Germinal center (tissue), 1 donor: ENCODE data around the gene PDE4B.

Experiments
- DNase-seq: peaks from one replicate; pipeline ENCODE4 v3.0.0; 2012; ENCODE audit warnings: mixed read lengths, low spot score

Gene PDE4B

DNA sequence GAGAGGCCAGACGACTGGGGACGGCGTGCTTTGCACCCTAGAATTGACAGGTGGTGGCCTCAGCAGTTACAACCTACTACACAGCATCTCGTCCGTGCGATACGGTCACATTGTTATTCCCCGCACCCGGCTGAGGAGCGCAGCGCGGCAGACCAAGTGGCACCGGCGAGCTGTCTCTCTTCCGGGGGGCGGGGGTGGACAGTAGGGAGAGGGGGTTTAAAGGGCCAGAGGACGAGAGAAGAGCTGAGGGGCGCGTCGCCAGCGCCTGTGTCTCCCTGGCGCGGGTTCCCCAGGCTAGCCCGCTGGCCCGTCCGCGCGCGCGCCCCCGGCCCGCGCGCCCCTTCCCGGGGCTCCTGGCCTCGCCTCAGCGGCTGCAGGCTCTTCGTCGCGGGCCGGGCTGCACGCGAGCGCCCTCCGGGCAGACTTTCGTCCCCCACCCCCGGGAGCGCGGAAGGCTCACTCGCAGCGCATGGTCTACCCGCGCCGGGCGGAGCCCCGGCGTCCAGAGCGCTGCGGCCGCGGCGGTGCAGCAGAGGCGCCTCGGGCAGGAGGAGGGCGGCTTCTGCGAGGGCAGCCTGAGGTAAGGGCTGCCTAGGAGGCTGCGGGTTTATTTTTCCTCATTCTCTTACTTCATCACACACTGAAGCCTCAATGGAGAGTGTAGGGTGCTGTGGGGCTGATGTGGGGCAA is at the start of gene PDE4B:
Gene PDE4B, plus strand, starts transcription at position 227 of the 690 bp plus-strand sequence.
- DNase-seq = no peak

DNA sequence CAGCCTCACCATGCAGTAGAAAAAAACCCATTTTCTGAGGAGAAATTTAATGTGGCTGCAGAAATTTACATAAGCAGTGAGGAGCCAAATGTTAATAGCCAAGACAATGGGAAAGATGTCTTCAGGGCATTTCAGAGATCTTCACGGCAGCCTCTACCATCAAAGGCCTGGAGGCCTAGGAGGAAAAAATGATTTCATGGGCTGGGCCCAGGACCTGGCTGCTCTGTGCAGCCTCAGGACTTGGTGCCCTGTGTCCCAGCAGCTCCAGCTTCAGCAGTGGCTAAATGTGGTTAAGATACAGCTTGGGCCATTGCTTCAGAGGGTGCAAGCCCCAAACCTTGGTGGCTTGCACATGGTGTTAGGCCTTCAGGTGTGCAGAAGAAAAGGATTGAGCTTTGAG is 48.0 kb upstream of the PDE4B start:
- no peak for DNase-seq

DNA sequence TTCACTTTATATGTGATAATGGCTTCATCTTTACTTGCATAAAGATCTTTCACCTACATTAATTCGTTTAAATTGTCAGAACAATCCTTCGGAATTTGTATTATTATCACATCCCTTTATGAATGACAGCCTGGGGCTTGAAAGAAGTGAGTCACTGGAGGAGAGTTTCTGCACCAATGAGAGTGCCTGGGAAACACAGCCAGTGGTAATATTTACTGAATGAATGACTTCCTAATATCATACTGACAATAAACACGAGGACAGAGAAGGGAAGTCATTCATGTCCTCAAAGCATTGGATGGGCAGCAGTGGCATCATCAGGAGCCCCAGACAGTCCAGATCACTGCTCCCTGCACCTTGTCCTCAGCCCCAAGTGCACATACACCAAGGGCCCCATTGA is 40.7 kb upstream of the PDE4B start:
- no peak for DNase-seq

DNA sequence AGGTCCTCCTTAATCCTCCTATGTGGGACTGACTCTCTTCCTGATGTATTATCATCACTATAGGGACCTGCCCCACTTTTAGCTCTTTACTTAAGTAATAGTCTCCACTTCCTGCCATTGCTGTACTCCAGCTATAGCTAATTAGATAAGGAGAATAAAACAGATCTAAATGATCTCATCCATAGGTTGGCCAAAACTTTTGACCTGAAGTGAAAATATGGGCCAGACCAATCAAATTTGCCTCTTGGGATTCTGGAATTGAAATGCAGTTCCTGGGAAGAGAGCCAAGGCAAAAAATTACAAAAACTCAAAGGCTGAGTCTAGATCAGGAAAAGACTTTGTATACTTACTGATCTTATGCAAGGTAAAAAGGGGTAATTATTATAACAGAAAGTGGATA is 36.1 kb upstream of the PDE4B start:
- DNase-seq = no peak

DNA sequence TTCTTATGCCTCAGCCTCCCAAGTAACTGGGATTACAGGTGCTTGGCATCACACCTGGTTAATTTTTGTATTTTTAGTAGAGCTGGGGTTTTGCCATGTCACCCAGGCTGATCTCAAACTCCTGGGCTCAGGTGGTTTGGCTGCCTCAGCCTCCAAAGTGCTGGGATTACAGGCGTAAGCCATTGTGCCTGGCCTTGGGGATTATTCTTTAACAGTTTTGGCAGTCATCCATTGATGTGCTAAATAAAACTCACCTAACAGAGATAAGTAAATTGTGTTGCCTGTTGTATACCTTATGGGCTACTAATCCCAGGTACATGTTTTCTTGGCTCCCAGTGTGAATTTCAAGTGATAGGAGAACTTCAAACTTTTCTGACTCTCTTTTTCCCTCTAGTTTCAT is 35.2 kb upstream of the PDE4B start:
- no peak for DNase-seq

DNA sequence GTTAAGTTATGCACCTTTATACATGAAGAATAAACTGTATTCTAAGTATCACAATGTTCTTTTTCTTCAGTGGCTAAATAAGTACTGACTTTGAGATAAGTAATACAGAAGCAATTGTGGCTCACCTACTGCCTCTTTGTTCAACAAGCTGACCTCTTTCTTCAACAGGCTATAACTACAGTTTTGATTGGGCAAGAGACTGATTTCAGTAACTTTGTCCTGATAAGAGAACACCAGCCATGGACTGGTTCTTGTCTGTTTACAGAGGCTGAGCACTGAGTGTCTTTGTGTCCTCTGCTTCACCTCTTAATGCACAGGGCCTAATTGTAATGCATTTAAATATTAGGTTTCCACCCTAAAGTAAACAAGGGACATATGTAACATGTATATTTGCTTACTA is 34.6 kb upstream of the PDE4B start:
- no peak for DNase-seq

DNA sequence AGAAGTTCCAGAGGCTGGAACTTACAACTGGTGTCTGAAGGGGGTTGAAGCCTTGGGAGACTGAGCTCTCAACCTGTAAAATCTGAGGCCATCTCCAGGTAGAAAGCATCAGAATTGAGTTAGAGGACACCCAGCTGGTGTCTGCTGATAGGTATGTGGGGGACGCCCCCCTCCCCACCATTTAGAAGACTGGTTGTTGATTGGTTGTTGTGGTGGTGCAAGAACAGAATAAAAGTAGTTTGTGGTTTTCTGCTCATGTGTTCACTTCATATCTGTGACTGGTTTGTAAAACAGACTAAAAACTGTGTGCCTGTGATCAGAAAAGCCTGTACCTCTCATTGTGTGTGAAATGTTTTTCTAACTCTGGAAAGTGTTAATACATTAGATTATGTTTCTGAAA is 33.2 kb upstream of the PDE4B start:
- no peak for DNase-seq

DNA sequence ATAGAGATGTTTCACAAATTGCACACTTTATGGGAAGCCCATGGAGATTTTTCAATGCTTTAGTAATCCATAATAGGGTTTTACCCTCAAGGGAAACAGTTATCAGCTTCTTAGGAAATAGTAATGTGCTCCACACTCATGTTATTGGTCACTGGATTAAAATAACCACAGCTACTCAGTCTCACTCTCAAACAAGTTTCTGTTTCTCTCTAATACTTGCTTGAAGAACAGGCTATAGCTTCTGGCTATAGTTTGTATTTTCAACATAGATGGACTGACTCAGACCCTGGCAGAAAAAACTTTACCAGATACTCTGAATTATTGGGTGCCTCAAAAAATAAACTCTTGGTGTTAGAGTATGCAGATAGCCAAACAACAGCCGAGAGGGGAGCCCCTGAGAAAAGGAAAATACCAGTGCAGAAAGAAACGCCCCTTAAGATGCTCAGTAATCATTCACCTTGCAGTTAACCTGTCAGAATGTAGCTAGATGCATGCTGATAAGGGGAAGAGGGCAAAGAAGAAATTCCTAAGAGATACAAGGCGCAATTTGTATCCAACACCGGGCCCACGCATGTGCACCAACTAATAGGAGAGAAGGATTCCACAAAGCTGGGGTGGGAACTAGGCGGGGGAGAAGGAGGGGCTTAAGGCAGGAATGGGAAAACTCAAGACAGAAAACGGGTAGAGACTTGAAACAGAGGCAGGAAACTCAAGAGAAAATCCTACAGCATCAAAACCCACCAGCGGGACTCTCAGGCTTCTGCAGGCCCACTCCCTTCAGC is 30.4 kb upstream of the PDE4B start:
- DNase-seq = no peak

DNA sequence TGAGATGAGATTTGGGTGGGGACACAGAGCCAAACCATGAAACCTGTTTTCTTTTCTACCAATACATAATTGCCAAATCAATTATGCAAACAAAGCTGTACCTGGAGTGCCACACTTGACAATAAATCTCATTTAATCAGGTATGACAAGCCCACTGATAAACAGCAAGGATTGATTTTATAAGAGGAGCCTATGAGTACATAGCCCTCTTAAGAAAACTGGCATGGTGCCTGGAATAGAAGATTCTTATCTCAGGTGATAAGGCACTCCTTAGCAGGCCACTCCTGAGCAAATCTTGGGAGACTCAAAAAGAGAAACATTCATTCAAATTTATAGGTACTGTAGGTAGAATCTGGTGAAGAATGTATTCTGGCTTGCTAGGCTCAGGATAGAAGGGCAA is 28.6 kb upstream of the PDE4B start:
- DNase-seq = no peak

DNA sequence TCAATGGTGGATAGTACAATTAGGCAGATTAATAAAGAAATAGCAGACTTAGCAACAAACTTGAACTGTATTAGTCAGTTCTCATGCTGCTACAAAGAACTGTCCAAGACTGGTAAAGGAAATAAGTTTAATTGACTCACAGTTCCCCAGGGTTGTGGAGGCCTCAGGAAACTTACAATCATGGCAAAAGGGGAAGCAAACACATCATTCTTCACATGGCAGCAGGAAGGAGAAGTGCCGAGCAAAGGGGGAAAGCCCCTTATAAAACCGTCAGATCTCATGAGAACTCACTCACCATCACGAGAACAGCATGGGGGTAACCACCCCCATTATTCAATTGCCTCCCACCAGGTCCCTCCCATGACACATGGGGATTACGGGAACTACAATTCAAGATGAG is 27.1 kb upstream of the PDE4B start:
- no peak for DNase-seq

DNA sequence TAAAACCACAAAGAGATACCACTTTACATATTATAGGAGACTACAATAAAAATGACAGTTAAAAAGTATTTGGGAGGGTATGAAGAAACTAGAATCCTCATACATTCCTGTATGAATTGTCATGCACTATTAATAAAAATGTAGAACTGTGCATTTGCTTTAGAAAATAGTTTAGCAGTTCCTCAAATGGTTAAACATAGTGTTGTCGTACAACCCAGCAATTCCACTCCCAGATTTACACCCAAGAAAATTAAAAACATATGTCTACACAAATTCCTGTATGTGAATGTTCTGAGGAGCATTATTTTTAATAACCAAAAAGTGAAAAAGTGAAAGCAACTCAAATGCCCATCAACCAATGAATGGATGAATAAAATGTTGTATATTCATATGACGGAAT is 23.1 kb upstream of the PDE4B start:
- no peak for DNase-seq

DNA sequence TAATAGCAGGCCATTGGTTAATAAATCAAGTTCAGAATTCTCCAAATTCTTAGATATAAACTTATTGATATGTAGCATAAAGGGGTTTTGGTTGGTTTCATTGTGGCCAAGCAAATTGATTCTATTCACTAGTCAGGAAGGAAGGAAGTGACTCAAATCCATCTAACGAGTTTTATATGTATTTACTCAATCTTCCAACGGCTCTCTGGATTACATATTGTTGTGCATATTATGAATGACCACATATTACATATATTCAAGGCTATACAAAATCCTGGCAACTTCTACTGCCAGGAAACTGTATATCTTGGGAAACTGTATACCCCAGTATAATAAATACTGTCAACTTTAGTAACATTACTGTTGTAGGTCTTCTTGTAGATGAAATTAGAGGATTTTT is 20.1 kb upstream of the PDE4B start:
- DNase-seq = no peak

DNA sequence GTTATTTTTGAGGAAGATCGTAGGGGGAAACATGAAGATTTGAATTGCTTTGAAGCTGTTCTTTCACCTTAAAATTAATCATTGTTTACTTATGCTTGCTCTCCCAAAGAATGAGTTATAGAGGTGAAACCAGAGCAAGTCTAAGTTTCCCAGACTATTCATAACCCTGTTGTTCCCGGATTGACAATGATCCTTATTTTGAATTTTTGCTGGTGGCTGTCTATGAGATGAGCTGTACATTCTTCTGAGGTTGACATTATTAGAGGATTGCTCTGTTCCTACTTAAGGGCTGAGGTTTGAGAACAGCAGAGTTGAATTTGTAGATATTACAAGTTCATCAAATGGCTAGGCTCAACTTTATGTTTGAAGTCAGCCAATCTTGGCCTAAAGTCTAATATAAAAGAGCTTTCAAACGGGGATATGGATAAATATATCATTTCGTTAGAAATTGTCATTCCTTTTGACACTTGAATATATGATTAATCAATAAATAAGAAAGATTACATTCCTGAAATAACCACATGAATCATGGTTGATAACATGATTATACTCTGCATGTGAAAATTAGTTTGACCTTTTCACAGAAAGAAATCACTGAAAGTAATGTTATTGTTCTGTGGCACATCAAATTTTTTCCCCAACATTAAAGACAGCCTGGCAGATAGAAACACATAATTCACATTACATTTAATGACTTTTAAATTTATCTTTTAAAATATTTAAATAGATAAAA is 19.1 kb upstream of the PDE4B start:
- no peak for DNase-seq

DNA sequence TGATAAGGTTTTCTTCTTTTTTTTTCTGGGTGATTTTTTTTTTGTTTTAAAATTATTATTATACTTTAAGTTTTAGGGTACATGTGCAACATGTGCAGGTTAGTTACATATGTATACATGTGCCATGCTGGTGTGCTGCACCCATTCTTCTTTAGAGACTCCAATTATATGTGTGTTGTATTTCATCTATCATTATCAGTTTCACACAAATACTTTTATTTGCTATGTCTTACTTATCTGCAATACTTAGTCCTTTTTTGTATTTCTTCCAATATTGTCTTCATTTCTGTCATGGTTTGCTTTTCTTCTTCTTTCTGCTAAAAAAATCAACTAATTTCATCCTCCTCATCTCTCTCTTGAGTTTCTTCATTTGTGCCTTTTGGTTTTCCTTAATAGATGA is 3.9 kb upstream of the PDE4B start:
- DNase-seq = no peak

DNA sequence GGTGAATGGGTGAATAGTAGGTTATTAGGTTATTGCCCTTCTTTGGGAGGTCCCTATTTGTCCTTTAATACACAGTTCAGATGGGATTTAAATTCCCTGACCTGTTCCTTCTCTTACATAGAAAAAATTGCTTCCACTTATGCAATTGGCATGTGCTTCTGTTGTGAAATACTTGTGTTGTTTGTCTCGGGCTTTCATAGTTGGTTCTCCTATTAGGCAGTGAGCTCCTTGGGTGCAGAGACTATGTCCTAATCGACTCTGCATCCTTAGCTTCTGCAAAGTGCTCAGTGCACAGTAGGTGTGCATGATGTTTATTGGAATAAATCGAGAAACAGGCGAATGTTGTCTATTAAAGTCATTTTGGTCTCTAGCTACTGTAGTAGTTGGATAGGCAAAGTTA is 1.3 kb upstream of the PDE4B start:
- DNase-seq = no peak

DNA sequence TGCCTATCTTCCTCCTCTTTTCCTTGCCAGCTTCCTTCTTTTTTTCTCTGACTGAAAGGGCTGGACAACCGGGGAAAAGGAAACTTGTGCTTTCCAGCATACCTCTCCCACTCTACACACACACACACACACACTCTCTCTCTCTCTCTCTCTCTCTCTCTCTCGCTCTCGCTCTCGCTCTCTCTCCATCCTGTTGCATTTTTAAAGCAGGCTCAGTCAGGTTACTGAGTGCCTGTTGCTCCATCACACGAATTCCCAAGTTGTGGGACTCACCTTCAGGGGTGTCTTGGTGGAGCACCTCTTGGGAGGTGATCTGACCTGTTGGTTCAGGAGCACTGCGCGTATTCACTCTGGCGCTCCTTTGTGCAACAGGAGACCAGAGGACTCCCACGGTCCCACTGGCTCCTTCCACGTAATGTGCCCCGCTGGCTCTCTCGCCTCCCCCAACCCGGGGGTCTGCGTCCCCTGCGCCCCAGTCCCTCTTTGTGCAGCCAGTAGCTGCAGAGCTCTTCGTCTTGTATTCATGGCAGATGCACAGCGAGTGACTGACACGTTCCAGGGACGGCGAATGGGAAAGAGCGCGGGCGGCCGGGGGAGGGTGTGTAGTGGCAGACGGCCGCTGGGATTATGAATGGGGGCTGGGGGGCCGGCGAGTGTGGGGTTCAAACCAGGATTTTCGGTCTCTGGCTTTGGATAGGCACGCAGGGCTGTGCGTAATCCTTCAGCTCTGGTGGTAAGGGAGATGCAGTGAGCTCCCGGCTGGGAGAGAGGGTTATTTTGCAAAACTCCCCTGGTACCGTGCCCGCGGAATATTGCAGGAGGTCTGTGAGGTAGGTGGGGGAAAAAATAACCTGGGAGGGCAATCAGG is 660 bp upstream of the PDE4B start:
- DNase-seq = no peak

DNA sequence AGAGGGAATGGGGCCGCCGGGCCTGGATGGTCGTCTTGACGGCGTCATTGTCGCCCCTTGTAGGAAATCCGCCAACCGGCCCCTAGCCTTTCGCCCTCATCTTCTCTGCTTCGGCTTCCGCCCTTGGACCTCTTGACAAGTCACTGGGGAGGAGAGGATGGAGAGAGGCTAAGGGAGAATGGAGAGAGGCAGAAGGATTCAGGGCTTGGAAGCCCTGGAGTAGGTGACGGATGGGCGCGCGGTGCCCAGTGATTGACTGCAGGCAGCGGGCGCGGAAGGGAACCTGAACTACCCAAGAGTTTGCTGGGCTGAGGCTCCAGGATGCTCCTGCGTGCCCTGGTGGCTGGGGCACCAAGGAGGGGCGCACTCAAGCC is 651 bp downstream of the PDE4B start:
- DNase-seq = no peak

DNA sequence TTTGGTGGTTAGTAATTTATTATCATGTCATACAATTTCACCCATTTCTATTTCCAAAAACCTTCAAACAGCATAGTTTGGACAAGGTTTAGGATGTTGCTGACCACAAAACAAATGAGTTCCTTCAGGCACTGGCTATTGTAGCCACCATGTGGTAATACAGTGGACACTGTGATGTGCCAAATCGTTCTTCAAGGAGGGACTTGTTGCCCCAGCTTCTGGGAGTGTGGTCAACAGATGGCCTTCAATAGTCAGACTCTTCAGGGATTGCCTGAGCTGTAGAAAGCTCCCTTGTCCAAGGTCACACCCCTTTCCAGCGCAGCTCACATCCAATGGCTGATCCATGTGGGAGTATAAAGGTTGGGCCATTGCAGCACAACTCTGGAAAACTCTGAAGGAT is 2.6 kb downstream of the PDE4B start:
- DNase-seq = no peak

DNA sequence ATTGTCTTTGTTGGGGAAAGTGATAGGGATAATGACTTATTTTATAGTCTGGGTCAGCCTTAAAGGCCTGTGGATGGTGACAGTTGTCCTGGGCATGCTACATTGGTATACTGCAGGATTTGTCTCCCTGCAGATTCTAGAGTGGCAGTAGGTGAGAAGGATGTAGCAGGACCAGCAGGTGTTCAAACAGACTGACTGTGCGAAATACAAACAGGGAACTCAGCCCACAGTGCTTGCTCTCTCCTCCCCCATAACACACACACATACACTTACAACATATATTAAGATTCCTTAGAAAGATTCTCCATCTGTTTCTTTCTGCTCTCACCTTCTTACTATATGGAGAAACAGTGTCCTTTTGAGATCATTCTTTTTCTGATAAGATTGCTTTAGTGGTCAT is 6.9 kb downstream of the PDE4B start:
- DNase-seq = no peak

DNA sequence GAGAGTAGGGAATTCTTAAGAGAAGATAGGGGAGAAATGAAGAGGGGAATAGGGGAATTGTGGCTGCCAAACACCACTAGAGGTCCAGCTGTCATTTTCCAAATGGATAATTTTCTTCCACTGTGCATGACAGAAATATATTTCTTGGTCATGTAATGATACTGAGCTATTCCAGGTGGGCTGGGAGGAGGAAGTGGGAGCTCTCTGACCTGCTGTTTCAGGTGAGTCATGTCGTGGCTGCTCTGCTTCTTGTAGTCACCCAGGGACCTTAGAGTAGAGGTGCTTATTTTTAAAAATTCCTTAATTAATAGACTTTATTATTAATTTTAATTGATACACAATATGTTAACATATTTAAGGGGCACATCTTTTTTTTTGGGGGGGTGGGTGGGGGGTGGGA is 11.9 kb downstream of the PDE4B start:
- no peak for DNase-seq

DNA sequence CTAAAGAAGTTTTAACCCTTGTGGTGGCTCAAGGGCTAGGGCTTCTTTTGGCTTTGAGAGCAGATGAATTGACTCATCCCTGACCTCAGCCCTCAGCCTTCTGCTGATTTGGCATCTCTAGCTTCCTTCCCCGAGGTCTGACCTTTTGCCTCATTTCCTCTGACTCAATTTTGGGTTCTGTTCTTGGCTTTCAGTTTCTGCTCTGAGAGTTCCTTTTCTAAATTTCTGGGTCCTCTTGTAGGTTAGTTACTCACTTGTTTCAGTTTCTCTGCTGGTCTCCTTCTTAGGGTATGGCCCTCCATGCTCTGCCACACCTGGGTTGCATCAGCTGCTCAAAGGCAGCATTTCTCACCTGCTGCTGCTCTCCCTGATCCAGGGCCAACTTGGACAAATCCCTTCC is 19.4 kb downstream of the PDE4B start:
- DNase-seq = no peak

DNA sequence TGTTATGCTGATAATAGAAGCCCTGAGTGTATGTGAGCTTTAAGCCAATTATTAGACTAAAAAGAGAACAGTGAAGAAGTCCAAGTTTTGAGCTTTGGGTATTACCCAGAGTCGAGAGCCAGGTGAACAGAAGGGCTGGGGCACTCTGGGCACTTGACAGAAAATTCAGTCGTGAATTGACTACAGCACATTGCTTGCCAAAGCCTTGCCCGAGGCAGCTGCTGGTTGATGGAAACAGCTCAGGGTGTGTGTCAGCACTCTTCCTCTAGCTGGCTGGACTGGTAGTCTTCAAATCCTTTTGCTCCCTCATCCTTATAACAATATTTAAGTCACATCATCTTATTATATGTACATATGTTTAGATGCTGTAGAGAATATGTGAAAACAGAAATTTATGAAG is 21.3 kb downstream of the PDE4B start:
- no peak for DNase-seq
